Measurements from ENCODE around the gene FBXW9. TPM values are rescaled to one million over a fixed set of nuclear protein-coding genes. Genes with fewer than 3 reads are reported as not detected.

FBXW9 gene
- total RNA-seq, 4 donors from 2014 or later: 3.8 to 7.5 (median 4.1) TPM

DNA sequence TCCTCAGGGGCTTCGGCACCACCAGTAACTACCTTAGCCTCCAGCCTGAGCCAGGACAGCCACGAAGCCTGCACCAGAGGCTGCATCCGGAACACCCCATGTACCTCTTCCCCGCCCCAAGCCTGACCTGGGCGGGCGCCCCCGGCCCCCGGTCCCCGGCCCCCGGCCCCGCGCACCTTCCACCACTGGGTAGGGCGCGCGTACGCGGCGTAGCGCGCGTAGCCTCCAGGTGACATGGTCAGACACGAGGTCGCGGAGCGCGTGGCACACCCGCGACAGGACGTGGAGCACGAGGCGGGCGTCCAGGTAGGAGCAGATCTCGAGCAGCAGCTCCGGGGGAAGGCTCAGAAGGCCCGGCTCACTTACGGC lies 450 bp downstream of the FBXW9 start:
- TF ChIP-seq POLR2AphosphoS5 (IDR thresholded peaks at IDR 0.05): no peak
- TF ChIP-seq, protein P1, sequence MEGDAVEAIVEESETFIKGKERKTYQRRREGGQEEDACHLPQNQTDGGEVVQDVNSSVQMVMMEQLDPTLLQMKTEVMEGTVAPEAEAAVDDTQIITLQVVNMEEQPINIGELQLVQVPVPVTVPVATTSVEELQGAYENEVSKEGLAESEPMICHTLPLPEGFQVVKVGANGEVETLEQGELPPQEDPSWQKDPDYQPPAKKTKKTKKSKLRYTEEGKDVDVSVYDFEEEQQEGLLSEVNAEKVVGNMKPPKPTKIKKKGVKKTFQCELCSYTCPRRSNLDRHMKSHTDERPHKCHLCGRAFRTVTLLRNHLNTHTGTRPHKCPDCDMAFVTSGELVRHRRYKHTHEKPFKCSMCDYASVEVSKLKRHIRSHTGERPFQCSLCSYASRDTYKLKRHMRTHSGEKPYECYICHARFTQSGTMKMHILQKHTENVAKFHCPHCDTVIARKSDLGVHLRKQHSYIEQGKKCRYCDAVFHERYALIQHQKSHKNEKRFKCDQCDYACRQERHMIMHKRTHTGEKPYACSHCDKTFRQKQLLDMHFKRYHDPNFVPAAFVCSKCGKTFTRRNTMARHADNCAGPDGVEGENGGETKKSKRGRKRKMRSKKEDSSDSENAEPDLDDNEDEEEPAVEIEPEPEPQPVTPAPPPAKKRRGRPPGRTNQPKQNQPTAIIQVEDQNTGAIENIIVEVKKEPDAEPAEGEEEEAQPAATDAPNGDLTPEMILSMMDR (IDR thresholded peaks at IDR 0.05): no peak
- TF ChIP-seq POLR2A (IDR thresholded peaks at IDR 0.05): no peak
- no peak for TF ChIP-seq EP300 (IDR thresholded peaks at IDR 0.05)

DNA sequence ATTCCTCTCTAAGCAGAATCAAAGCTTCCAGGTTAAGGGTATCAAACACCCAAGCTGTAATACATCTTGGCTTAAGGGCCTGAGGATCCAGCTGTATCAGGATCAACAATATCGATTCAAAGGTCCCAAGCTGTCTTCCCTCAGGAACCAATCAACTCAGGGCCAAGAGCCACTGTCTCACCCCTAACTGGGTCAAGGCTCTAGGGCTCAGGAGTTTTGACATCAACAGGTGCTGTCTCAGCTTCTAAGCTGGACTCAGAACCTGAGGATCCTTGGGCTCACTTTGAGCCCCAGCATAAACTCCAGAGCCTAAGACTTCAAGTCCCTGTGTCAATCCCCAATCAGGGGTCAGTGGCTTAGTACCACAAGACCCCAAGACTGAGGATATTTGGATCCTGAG lies 917 bp downstream of the FBXW9 start:
- no CpG with 5 or more reads among the region's 1 CpG for WGBS, 2 donors (ENCODE audit: low coverage in 1 of 2)
- ATAC-seq: no peak
- peak overlapping the region; percentile 67 to 90 for H3K4me3 ChIP-seq
- no peak overlapping the region for H3K27ac ChIP-seq
- H3K4me1 ChIP-seq: peaks cover 0 to 24% (median 10%) of the 10 kb centered on the region in 3 donors
- no peaks in the 10 kb centered on the region for H3K9me3 ChIP-seq
- peaks cover 0 to 26% of the 10 kb centered on the region in 2 donors for H3K36me3 ChIP-seq
- no peak for TF ChIP-seq EP300 (IDR thresholded peaks at IDR 0.05)
- TF ChIP-seq, protein P1 (IDR thresholded peaks at IDR 0.05): no peak
- TF ChIP-seq POLR2AphosphoS5 (IDR thresholded peaks at IDR 0.05): no peak
- no peak for TF ChIP-seq POLR2A (IDR thresholded peaks at IDR 0.05)
- no peaks in the 10 kb centered on the region for H3K27me3 ChIP-seq

More for the DNA sequence above, 450 bp downstream of the FBXW9 start:
- peaks cover 0 to 24% (median 10%) of the 10 kb centered on the region in 3 donors for H3K4me1 ChIP-seq
- H3K27me3 ChIP-seq: no peaks in the 10 kb centered on the region
- H3K4me3 ChIP-seq: peak overlapping the region; percentile 67 to 90
- no peaks in the 10 kb centered on the region for H3K9me3 ChIP-seq
- WGBS, 2 donors (ENCODE audit: low coverage in 1 of 2): no CpG with 5 or more reads among the region's 36 CpGs
- peaks cover 0 to 30% of the 10 kb centered on the region in 2 donors for H3K36me3 ChIP-seq
- H3K27ac ChIP-seq: peak overlapping the region in 3 of 4 donors; percentile 86 to 93 (median 89)
- ATAC-seq: peak; percentile 2

DNA sequence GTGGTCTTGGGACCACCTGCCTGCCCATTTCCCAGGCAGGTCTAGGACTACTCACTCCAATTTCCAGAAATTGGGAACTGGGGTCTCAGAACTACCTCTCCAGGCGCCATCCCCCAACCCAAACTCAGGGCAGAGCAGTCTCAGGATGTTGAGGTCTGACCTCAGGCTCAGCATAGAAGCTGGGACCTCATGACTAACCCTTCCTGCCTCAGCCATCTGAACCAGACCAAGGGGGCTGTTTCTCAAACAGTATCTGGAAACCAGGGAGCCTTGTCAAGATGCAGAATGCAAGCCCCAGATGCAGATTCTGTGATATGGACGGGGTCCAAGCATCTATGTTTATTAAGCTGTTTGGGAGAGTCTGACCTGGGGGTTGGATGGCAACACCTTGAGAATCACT lies 1.3 kb downstream of the FBXW9 start:
- Histone ChIP-seq H3K9me3 (no peaks in the 10 kb centered on the region), H3K36me3 (peaks cover 0 to 22% of the 10 kb centered on the region in 2 donors), H3K27me3 (no peaks in the 10 kb centered on the region), H3K27ac (no peak overlapping the region), H3K4me1 (peaks cover 0 to 24% (median 10%) of the 10 kb centered on the region in 3 donors), H3K4me3 (no peak overlapping the region)
- no peak for ATAC-seq
- TF ChIP-seq, protein P1 (IDR thresholded peaks at IDR 0.05): no peak
- WGBS, 2 donors (ENCODE audit: low coverage in 1 of 2): 60% methylated on average over 1 of the region's 2 CpGs; no CpG with 5 or more reads in 1 of the 2 donors

DNA sequence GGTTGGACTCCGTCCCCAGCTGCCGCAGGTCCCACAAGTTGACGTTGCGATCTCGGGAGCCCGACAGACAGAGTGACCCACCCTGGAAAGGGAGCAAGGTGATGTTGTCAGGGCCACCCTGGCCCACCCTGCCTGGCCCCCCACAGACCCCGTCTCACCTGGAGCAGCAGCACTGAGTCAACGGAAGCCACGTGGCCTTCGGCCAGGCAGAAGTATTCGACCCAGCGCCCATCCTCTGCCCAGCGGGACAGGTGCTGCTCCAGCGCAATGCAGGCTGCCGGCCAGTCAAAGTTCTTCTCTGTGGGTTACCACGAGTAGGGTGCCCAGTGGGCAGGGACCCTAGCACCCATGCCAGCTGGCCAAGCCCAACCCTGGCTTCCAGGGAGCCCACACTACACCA lies 1.8 kb downstream of the FBXW9 start:
- H3K4me1 ChIP-seq: peaks cover 0 to 24% (median 10%) of the 10 kb centered on the region in 3 donors
- 100% methylated on average over 1 to 2 of the region's 16 CpGs for WGBS, 2 donors (ENCODE audit: low coverage in 1 of 2)
- no peak for ATAC-seq
- H3K36me3 ChIP-seq: peaks cover 0 to 19% of the 10 kb centered on the region in 2 donors
- TF ChIP-seq EP300 (IDR thresholded peaks at IDR 0.05): no peak
- TF ChIP-seq POLR2A (IDR thresholded peaks at IDR 0.05): no peak
- TF ChIP-seq, protein P1 (IDR thresholded peaks at IDR 0.05): no peak
- no peak for TF ChIP-seq POLR2AphosphoS5 (IDR thresholded peaks at IDR 0.05)
- no peaks in the 10 kb centered on the region for H3K9me3 ChIP-seq
- H3K27me3 ChIP-seq: no peaks in the 10 kb centered on the region
- H3K4me3 ChIP-seq: no peak overlapping the region
- H3K27ac ChIP-seq: no peak overlapping the region

DNA sequence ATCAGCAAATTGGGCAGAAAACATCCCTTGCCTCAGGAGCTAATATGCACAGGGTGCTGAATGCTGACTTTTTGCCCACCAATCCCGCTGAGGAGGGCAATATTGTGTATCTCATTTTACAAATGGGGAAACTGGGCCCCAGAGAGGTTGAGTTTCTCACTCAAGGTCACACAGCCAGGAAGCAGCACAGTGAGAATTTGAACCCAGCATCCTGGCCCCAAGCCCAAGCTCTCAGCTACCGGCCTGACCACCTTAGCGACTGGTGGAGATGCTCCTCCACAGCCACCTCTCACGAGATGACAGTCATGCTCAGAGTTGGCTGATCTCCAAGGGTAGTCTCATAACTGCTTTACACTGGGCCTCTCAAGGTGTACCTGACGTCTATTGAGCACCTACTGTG lies 3.5 kb downstream of the FBXW9 start:
- Histone ChIP-seq H3K4me3 (no peak overlapping the region), H3K27me3 (no peaks in the 10 kb centered on the region), H3K36me3 (peaks cover 0 to 8% of the 10 kb centered on the region in 2 donors), H3K4me1 (peaks cover 0 to 24% (median 10%) of the 10 kb centered on the region in 3 donors), H3K27ac (no peak overlapping the region), H3K9me3 (no peaks in the 10 kb centered on the region)
- 90% methylated on average over 2 of the region's 5 CpGs; no CpG with 5 or more reads in 1 of the 2 donors for WGBS, 2 donors (ENCODE audit: low coverage in 1 of 2)
- ATAC-seq: no peak
- TF ChIP-seq EP300 (IDR thresholded peaks at IDR 0.05) (no peak), POLR2A (IDR thresholded peaks at IDR 0.05) (no peak), POLR2AphosphoS5 (IDR thresholded peaks at IDR 0.05) (no peak)
- TF ChIP-seq, protein P1 (IDR thresholded peaks at IDR 0.05): no peak
